CD4-positive, alpha-beta T cell treated with Interleukin-15 for 4 hours (primary cell): ENCODE measurements around the gene NBPF1.
"Not testable (repeated sequence)": the region's sequence is repeated elsewhere in the genome, so short reads cannot be mapped to it uniquely, and the experiment has no call there.

Experiments
- DNase-seq: peaks from one replicate; pipeline ENCODE4 v3.0.0-alpha.2; 2020; ENCODE audit warnings: low spot score

The NBPF1 gene

DNA sequence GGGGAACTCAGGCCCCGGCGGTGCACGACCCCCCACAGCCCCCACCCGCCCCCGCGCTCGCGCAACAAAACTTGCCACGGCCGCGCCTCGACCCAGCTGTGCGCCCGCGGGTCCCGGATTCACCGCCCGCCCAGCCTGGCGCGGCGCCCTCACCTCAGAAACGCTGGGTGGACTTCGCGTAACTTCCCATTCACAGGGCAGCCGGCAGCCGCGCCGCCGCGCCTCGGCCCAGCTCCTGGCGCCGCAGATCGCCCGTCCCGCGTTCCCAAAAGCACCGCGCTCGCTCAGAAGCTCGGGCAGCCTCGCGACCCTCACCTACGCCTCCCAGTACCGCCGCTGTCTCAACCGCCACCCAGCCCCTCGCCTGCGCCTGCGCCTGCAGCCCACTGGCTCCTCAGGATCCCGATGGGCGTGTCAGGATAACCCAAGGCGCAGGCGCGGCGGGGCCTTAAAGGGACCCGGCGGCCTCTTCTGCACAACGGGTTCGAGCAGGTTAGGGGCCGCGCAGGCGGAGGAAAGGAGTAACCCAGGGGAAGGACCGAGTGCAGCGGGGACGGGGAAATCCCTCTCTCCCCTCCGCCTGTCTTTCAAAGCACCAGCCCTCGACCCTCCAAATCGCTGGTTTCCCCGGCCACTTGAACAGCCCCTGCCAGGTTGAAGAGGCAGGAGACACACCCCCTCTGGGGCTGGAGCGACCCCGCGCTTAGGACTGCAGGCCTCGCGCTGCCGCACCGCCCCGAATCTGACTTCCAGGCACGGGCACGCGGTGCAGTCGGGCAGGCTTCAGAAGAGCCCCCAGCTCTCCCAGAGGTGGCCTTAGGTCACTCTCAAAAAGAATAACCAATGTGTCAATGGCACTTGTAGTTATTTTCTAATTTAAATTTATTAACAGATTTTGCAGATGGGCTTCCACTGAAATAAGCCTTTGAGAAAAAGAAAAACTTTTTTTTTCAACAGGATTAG is at the start of gene NBPF1:
Gene NBPF1 (minus strand): TSS at position 380 of the 963 bp plus-strand sequence.
- peak; percentile 87 for DNase-seq

DNA sequence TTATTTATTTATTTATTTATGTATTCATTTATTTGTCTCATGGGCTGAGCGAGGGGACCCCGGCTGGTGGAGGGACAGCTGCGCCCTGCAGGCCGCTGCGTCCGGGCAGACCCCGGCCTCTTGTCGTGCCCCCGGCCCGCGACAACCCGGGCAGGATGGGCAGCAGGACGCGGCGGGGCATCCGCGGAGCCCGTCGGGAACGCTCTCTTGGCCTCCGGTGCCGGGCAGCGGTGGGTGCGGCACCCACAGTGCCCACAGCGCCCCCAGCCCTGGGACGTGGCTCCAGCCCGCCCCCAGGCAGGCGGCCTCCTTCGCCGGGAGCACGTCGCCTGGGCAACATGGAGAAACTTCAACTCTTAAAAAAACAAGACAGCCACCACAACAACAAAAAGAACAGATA is 44.9 kb upstream of the NBPF1 start:
- not testable (repeated sequence) for DNase-seq

DNA sequence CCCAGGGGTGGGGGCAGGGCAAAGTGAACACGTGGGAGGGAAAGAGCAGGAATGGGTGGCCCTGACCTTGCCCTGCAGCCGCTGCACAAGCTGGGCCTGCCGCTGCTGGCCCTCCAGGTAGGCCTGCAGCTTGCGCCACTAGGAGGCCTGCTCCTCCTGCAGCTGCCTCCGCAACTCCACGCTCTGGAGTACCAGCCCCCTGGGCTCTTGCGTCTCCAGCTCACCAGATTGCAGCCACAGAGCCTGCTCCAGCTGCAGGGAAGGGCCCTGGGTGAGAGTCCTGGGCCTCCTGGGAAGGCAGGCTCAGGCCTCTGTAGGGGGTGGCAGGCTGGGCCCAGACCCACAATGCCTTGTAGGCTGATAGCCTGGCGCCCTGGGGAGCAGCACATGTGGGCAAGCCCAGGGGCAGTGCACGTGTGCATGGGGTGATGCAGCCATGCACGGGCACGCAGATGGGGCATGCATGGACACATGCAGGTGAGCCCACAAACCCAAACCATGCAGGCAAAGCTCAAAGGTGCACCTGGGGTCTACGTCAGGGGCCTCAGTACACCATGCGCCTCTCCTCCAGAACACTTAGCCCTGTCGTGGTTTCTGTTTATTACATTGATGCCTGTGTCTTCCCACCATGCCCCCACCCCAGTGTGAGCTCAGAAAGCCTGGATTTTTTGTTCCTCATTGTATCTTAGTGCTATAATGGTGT is 43.8 kb upstream of the NBPF1 start:
- DNase-seq: not testable (repeated sequence)

DNA sequence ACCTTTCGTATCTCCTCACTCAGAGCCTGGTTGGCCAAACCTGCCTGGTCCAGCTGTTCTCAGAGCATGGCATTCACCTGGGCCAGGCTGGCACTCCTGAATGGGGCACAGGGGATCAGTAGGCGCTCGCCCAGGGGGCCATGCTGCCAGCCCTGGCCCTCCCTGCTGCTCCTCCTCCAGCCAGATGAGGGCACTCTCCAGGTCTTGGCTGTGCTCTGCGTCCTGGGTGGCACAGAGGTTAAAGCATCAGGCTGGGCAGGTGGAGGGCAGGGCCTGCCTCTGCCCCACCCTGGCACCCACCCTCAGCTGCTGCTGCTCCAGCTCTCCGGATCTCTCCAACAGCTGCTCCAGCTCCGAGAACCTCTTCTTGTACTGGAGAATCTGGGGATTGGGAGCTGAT is 43.2 kb upstream of the NBPF1 start:
- DNase-seq: not testable (repeated sequence)

DNA sequence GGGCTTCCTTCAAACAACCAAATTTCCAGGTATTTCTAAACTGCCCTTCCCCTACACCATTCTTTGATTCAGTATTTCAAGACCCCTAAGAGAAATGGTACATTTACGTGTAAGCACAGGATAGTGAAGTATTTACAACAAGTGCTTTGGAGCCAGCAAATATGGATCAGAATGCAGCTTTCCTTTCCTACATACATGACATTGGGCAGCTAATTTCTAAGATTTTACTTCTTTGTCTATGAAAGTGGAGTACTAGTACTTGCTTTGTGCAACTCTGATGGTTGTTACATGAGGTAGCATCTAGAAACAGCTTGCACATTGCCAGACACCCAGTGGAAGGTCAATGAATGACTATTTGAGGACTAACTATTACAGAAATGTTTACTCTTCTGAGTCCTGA is 38.2 kb upstream of the NBPF1 start:
- not testable (repeated sequence) for DNase-seq

DNA sequence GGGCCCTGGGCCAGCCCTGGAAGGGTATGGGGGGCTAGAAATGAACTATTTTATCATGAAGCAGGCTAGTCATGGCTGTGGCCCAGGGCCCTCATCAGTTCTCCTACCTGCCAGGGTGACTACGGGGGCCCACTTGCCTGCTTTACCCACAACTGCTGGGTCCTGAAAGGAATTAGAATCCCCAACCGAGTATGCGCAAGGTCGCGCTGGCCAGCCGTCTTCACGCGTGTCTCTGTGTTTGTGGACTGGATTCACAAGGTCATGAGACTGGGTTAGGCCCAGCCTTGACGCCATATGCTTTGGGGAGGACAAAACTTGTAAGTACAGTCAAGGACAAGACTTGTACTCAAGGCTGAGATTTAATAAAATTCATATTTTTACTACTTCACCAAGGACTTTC is 36.6 kb upstream of the NBPF1 start:
- not testable (repeated sequence) for DNase-seq

DNA sequence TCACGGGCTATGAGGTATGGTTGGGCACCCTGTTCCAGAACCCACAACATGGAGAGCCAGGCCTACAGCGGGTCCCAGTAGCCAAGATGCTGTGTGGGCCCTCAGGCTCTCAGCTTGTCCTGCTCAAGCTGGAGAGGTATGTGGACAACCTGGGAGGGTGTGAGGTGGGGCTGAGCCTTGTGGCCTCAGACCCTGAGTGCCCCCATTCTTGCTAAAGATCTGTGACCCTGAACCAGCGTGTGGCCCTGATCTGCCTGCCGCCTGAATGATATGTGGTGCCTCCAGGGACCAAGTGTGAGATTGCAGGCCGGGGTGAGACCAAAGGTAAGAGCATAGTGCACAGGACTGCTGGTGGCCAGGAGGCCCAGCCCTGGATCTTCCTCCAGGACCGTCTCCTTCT is 36.0 kb upstream of the NBPF1 start:
- not testable (repeated sequence) for DNase-seq

DNA sequence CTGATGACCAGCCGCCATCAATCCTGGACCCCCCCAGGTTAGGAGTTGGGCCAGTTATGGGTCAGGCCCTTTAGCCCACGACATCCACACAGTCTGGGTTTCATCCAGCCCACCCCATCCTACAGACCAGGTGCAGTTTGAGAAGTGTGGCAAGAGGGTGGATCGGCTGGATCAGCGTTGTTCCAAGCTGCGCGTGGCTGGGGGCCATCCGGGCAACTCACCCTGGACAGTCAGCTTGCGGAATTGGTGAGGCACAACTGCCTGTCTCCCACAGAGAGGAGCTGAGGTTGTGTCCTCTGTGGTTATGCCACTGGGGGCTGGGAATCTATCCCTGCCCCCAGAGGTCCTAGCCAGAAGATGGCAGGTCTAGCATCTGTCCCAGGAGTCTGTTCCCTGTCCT is 35.4 kb upstream of the NBPF1 start:
- DNase-seq: not testable (repeated sequence)

DNA sequence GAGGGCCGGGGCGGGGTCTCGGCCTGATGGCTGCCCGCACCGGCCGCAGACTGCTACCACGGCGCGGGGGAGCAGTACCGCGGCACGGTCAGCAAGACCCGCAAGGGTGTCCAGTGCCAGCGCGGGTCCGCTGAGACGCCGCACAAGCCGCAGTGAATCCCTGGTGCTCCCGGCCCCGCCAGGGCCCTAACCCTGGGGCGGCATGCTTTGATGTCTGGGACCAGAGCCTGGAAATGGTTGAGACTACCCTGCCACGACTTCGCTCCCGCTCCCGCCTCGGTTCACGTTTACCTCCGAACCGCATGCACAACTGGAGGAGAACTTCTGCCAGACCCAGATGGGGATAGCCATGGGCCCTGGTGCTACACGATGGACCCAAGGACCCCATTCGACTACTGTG is 34.9 kb upstream of the NBPF1 start:
- not testable (repeated sequence) for DNase-seq

DNA sequence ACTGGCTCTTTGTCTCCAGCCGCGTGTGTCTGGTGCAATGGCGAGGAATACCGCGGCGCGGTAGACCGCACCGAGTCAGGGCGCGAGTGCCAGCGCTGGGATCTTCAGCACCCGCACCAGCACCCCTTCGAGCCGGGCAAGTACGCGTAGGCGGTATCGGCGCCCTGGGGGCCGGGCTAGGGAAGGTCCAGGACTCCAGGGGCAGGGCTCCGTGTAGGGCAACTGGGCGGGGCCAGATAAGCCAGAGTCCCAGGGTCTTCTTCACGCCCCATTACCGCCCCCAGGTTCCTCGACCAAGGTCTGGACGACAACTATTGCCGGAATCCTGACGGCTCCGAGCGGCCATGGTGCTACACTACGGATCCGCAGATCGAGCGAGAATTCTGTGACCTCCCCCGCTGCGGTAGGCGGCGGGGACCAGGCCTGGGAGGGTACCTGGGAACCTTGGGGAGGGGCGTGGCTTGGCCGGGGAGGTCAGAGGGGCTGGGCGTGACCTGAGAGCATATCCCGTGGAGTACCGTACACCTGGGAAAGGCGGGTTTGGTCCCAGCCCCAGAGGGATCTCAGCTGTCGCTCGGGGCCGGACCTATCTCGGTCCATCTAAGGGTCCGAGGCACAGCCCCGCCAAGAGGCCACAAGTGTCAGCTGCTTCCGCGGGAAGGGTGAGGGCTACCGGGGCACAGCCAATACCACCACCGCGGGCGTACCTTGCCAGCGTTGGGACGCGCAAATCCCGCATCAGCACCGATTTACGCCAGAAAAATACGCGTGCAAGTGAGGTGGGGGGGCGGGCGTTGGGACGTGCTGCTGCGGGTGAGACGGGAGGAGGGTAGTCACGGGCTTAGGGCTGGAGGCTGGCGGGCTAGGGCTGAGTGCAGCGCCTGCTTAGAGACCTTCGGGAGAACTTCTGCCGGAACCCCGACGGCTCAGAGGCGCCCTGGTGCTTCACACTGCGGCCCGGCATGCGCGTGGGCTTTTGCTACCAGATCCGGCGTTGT is 34.1 kb upstream of the NBPF1 start:
- DNase-seq: not testable (repeated sequence)

DNA sequence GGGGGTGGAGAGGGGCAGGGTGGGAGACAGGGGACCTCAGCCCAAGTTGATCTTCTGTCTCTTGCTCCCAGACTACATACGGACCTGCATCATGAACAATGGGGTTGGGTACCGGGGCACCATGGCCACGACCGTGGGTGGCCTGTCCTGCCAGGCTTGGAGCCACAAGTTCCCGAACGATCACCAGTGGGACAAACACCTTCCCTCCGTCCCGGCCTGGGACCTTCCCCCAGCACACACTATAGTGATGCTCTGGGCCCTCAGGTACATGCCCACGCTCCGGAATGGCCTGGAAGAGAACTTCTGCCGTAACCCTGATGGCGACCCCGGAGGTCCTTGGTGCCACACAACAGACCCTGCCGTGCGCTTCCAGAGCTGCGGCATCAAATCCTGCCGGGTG is 33.4 kb upstream of the NBPF1 start:
- DNase-seq: not testable (repeated sequence)

DNA sequence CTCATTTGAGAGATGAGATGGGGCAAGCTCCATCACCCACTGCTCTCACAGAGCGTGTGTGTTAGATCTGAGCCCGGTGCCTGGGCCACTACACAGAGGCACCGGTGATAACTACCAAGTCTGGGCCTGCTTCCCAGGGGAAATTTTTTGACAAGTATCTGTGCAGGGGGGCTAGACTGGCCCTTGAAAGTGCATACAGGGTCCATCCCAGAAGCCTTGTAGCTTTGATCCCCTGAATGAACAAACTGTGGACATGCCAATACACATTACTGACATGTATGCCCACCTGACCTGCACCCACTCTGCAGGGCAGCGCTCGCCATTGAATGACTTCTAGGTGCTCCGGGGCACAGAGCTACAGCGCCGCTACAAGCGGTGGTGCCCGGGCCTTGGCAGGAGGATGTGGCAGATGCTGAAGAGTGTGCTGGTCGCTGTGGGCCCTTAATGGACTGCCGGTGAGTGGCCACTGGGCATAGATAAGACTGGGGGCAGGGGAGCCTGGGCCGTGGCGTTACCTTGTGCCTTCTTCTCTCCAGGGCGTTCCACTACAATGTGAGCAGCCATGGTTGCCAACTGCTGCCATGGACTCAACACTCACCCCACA is 32.8 kb upstream of the NBPF1 start:
- DNase-seq: not testable (repeated sequence)

DNA sequence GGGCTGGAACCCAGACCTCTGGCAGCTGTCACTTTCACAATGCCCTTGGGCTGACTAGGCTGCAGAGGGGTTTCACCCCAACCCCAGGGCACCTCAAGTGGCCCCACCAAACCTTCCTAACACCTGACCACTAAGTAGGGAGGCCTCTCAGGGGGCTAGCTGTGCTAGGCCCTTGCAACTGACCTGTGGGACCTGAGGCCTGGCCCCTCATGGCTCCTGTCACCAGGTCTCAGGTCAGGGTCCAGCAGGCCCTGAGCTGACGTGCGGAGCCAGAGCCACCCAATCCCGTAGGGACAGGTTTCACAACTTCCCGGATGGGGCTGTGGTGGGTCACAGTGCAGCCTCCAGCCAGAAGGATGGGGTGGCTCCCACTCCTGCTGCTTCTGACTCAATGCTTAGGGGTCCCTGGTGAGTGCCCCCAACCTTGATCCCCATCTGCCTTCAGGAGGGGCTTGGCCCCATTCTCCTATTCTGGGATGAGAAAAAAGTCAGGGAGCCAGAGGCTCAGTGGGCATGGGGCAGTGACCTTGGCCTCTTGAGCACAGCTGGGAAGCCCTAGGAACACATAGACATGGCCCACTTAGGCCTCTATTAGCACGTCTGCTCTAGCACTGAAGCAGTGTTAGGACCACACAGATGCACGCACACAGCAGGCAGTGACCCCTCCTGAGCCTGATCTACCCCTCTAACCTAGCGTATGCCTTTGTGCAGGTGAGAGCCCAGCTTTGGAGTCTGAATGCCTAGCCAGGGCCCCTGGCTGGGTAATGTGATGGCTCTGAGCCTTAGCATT is 32.1 kb upstream of the NBPF1 start:
- not testable (repeated sequence) for DNase-seq

DNA sequence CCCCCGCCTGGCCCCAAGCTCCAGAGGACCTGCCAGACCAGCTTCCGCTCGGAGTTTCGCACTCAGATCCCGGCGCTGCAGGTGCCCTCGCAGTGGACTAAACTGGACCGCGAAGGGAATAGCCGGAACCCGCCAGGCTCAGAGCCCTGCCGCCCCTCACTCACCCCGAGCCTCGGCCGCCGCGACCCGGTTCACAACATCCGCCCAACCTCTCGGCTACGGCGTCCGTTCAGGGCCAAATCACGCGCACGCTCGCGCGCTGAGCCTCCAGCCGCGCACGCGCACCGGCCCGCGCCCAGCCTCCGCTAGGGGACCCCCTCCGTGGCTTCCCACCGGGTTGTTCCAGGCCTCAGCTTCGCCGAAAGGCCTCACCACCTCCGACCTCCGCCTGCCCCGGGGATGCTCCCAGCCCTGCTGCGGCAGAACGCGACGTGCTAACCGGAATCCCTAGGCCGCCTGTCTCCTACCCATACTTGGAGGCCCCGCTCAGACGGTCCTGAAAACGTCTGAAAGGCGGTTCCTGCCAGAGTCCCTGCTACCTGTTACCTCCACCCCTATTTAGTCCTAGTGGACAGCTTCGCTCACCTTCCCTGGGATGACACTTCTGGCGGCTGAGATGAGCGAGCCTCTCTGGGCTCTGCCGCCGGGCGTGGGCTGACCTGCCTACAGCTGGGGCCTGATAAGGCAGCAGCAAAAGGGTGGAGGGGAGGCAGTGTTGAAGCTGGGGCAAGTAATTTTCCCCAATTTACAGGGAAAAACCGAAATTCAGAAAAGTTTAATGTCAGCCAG is 31.3 kb upstream of the NBPF1 start:
- peak; percentile 98 for DNase-seq

DNA sequence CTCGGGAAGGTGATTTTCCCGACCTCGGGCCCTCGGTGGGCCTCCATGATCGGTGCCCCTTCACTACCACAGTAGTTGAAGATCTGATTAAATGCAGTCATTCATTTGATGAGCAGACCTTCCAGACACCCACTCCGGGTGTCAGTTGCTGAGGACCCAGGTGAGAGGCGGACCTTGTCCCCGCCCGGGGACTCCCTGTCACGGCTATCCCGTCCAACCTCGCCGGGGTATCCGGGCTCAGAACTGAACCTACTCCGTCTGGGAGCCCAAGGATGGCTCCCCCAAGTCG is 30.8 kb upstream of the NBPF1 start:
- DNase-seq: no peak

DNA sequence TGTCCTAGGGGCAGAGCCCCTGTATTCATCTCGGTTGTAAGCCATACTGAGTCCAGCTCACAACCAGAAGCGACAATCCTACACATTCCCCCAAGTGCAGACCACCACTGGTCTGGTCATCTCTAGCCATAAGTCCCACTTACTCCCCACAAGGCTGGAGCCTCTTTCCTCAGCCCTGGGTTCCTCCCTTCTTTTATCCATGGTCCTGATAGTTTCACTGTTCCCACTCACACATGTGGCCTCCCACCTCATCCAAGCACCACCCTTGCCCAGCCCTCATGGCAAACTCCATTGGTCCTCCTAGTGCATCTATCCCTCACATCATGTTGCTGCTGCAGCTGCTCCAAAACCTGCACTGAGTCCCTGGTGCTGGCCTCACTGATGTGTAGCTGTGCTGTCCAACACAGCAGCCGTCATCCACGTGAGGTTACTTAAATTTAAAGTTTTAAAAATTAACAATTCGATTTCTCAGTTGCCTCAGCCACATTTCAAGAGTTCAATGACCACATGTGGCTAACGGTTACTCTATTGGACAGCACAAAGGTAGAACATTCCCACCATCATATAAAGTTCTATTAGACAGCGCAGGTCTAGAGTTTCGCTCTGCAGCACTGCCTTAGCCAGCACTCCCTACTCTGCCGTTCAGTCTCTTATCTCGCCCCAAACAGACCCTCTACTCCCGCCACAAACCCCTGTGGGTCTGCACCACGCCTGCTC is 30.3 kb upstream of the NBPF1 start:
- not testable (repeated sequence) for DNase-seq

DNA sequence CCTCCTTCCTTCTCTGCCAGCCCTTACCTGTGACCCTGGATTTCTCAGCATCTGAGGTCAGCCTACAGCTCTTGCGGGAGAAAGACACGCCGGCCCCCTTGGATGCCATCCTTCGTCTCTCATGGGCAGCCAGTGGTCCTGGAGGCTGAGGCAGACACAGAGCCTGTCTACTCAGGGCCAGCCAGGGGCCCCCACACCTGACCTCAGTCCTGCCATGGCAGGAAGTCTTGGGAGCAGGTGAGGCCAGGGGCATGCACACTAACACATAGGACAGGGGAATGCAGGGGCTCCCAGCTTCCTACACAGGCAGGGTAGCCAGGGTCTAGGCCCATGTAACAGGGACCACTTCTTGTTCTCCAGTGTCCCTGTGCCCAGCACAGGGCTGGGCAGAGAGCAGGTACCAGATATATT is 29.6 kb upstream of the NBPF1 start:
- DNase-seq: not testable (repeated sequence)

DNA sequence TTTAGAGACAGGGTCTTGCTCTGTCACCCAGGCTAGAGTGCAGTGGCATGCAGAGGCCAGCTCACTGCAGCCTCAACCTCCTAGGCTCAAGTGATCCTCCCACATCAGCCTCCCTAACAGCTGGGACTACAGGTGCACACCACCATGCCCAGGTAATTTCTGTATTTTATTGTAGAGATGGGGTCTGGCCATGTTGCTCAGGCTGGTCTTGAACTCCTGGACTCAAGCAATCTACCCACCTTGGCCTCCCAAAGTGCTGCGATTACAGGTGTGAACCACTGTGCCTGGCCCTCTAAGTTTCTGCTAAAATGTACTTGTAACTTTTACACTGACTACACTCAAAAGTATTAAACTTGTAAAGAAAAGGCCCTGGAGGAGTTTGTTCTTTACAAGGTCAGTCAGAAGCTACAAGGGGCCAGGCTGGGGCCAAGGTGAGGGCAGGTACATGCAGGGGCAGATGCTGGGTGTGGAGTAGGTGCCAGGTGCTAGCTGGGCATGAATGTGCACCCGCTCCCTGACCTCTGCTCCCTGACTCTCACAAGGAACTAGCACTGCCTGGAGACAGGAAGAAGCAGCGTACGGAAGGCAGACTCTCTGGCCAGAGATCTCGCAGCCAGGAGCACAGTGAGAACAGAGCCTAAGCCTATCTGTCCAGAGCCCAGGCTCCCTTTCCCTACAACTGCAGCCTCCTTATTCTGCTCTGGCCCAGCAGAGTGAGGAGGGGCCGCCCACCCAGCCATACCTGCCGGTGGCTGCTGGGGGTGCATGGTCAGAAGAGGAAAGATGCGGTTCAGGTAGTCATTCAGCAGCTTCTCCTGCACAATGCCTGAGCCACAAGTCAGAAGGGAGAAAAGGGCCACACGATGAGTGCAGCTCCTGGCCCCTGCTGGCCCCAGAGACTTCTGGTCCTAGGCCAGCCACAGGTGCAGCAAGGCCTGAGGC is 28.9 kb upstream of the NBPF1 start:
- not testable (repeated sequence) for DNase-seq
